K562 (cell line): ENCODE data around the gene ACSF2. TPM values are rescaled to one million over a fixed set of nuclear protein-coding genes. Genes with fewer than 3 reads are reported as not detected.

Source experiments
- ELF2 ChIP-seq: fragments of 250-450 bp; sonication (Bioruptor Pico); IDR thresholded peaks from 2 replicates; pipeline ENCODE4 v1.5.0; 2021; ENCODE audit warnings: mild to moderate bottlenecking
- POLR3G ChIP-seq: IDR thresholded peaks from 2 replicates; pipeline ENCODE4 v1.6.1; 2011; ENCODE audit not compliant: insufficient read length, insufficient replicate concordance; ENCODE audit errors: extremely low read depth
- PPARD ChIP-seq: fragments of 250-450 bp; sonication (Bioruptor Pico); IDR thresholded peaks from 2 replicates; pipeline ENCODE4 v1.8.0; 2022; ENCODE audit warnings: inconsistent platforms, mild to moderate bottlenecking, moderate library complexity
- RB1 ChIP-seq: fragments of 450-650 bp; IDR thresholded peaks from 2 replicates; pipeline ENCODE4 v1.6.1; 2017; ENCODE audit warnings: low read depth, mild to moderate bottlenecking
- RERE ChIP-seq: sonication (generic); formaldehyde crosslinking; IDR thresholded peaks from 2 replicates; pipeline ENCODE4 v1.8.0; 2023; ENCODE audit warnings: missing genetic modification reagents, mild to moderate bottlenecking, borderline replicate concordance
- RFX1 ChIP-seq: fragments of 450-650 bp; IDR thresholded peaks from 2 replicates; pipeline ENCODE4 v1.6.1; 2016; ENCODE audit warnings: mild to moderate bottlenecking, moderate library complexity
- SMARCA4 ChIP-seq: fragments of 450-650 bp; IDR thresholded peaks from 2 replicates; pipeline ENCODE4 v1.6.1; 2016
- SP1 ChIP-seq: sonication (generic); formaldehyde crosslinking; IDR thresholded peaks from 2 replicates; pipeline ENCODE4 v1.8.1; 2022; ENCODE audit warnings: mild to moderate bottlenecking, missing genetic modification reagents
- TAL1 ChIP-seq: fragments of 450-650 bp; IDR thresholded peaks from 2 replicates; pipeline ENCODE4 v1.6.1; 2016; ENCODE audit warnings: mild to moderate bottlenecking
- TARDBP ChIP-seq: fragments of 450-650 bp; IDR thresholded peaks from 2 replicates; pipeline ENCODE4 v1.6.1; 2016
- TSHZ1 ChIP-seq: fragments of 250-450 bp; sonication (Bioruptor Pico); IDR thresholded peaks from 2 replicates; pipeline ENCODE4 v1.4.0; 2020; ENCODE audit warnings: mild to moderate bottlenecking, moderate library complexity
- ZKSCAN3 ChIP-seq: fragments of 250-450 bp; sonication (Bioruptor Pico); IDR thresholded peaks from 2 replicates; pipeline ENCODE4 v1.4.0; 2020
- ZNF395 ChIP-seq: fragments of 200-800 bp; sonication (Bioruptor generic); IDR thresholded peaks from 2 replicates; pipeline ENCODE4 v1.6.1; 2017; ENCODE audit warnings: missing genetic modification characterization, missing compliant biosample characterization
- polyA plus RNA-seq, 8 experiments: library from polyadenylated mRNA; depleted of rRNA in 4 of 8; stranded (reverse) in 5 of 8; unstranded in 3 of 8; fragments of >200 nt; fragmentation: Nextera tagmentation in 2 of 8; fragmentation: Illumina TruSeq in 1 of 8; extraction: Ambion mirVana in 2 of 8; extraction: Trizol in 1 of 8; gene quantifications; 2 replicates each; pipeline versions ENCODE4 v1.2.1 to v1.2.3, GENCODE V29; 2011 to 2014; ENCODE audit warnings: inconsistent platforms in 1 of 8, missing spikeins in 1 of 8
- total RNA-seq, 7 experiments: library from RNA; depleted of rRNA in 6 of 7; stranded (reverse); fragments of >200 nt in 6 of 7; fragmentation: Illumina TruSeq in 2 of 7; extraction: Trizol in 2 of 7; gene quantifications; 2 replicates each; pipeline versions ENCODE4 v1.2.1 to v1.2.3, GENCODE V29; 2011 to 2021; ENCODE audit warnings: low replicate concordance in 1 of 7
- TF ChIP-seq, protein P1 (sequence below), 2 experiments: fragments of 200-800 bp in 1 of 2; sonication (Bioruptor generic) in 1 of 2; sonication (generic) in 1 of 2; formaldehyde crosslinking in 1 of 2; IDR thresholded peaks in 1 of 2; conservative IDR thresholded peaks in 1 of 2; 2 replicates each; pipeline versions ENCODE4 v1.5.0 to v1.6.1; 2016 to 2020; ENCODE audit warnings: missing compliant biosample characterization in 1 of 2, missing genetic modification characterization in 1 of 2, missing genetic modification reagents in 1 of 2
- TF ChIP-seq, protein P2 (sequence below): fragments of 450-650 bp; formaldehyde crosslinking; conservative IDR thresholded peaks from 2 replicates; pipeline ENCODE4 v1.4.0; 2022; ENCODE audit warnings: mild to moderate bottlenecking, missing genetic modification characterization

Gene ACSF2
- total and polyA plus RNA-seq, 9 of the 15 experiments (the other 6 are each of a cell fraction or from before 2014, with no cell fraction given): 0.89 to 6.1 (median 3.5) TPM

- TF ChIP-seq, protein P1, sequence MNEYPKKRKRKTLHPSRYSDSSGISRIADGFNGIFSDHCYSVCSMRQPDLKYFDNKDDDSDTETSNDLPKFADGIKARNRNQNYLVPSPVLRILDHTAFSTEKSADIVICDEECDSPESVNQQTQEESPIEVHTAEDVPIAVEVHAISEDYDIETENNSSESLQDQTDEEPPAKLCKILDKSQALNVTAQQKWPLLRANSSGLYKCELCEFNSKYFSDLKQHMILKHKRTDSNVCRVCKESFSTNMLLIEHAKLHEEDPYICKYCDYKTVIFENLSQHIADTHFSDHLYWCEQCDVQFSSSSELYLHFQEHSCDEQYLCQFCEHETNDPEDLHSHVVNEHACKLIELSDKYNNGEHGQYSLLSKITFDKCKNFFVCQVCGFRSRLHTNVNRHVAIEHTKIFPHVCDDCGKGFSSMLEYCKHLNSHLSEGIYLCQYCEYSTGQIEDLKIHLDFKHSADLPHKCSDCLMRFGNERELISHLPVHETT (CRISPR knock-in tag; conservative IDR thresholded peaks at IDR 0.05 in 1 of 2, IDR thresholded peaks at IDR 0.05 in 1 of 2): peak in 1 of 2 experiments; percentile 95; a peak in 2 of 4 replicates
- TF ChIP-seq TAL1 (no peak), ZNF395 (CRISPR knock-in tag) (peak; percentile 97), SP1 (CRISPR knock-in tag) (no peak), TARDBP (no peak), ZKSCAN3 (CRISPR knock-in tag) (no peak), RERE (CRISPR knock-in tag) (no peak), TSHZ1 (peak; percentile 55; the same call in 1 of the 2 replicates), SMARCA4 (no peak), RFX1 (no peak), PPARD (CRISPR knock-in tag) (no peak), POLR3G (no peak), RB1 (no peak), ELF2 (CRISPR knock-in tag) (no peak)
- TF ChIP-seq, protein P2, sequence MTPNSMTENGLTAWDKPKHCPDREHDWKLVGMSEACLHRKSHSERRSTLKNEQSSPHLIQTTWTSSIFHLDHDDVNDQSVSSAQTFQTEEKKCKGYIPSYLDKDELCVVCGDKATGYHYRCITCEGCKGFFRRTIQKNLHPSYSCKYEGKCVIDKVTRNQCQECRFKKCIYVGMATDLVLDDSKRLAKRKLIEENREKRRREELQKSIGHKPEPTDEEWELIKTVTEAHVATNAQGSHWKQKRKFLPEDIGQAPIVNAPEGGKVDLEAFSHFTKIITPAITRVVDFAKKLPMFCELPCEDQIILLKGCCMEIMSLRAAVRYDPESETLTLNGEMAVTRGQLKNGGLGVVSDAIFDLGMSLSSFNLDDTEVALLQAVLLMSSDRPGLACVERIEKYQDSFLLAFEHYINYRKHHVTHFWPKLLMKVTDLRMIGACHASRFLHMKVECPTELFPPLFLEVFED (CRISPR knock-in tag): no peak
These were observed 22.6 kb downstream of the ACSF2 start (continued) for GRCh38 chr17:50448643-50449042.
